Endodermal cell (in vitro differentiated cells): ENCODE results near the gene SYCP2L. TPM values are rescaled to one million over a fixed set of nuclear protein-coding genes. Genes with fewer than 3 reads are reported as not detected.
"Not testable (repeated sequence)": the region's sequence is repeated elsewhere in the genome, so short reads cannot be mapped to it uniquely, and the experiment has no call there.

Source experiments
- DNase-seq: peaks from one replicate; pipeline ENCODE4 v3.0.0-alpha.2; 2017
- H3K27ac ChIP-seq: 2 replicates; pipeline ENCODE4 v1.5.1; 2013; ENCODE audit warnings: mild to moderate bottlenecking, low read depth, low read length, moderate library complexity
- H3K27me3 ChIP-seq: 2 replicates; pipeline ENCODE4 v1.6.1; 2013; ENCODE audit warnings: mild to moderate bottlenecking, low read length, moderate library complexity; ENCODE audit not compliant: insufficient read depth, control insufficient read depth, poor library complexity, severe bottlenecking
- H3K36me3 ChIP-seq: 2 replicates; pipeline ENCODE4 v1.7.0; 2013; ENCODE audit warnings: mild to moderate bottlenecking, low read length, moderate library complexity; ENCODE audit not compliant: control insufficient read depth, insufficient read depth
- H3K4me1 ChIP-seq: one replicate; pipeline ENCODE4 v1.7.0; 2013; ENCODE audit warnings: low read length; ENCODE audit not compliant: control insufficient read depth, insufficient read depth
- H3K4me3 ChIP-seq: 2 replicates; pipeline ENCODE4 v1.5.1; 2013; ENCODE audit warnings: mild to moderate bottlenecking, low read length, moderate library complexity
- H3K9ac ChIP-seq: 2 replicates; pipeline ENCODE4 v1.6.1; 2013; ENCODE audit warnings: mild to moderate bottlenecking, low read length, moderate library complexity; ENCODE audit not compliant: poor library complexity, severe bottlenecking; ENCODE audit errors: extremely low read depth
- H3K9me3 ChIP-seq: 2 replicates; pipeline ENCODE4 v1.6.1; 2013; ENCODE audit warnings: mild to moderate bottlenecking, low read length, moderate library complexity; ENCODE audit not compliant: control insufficient read depth
- H3K27ac Mint-ChIP-seq: 2 replicates; pipeline ENCODE4 v1.8.0; 2020; ENCODE audit warnings: mixed read lengths
- H3K27me3 Mint-ChIP-seq: 2 replicates; pipeline ENCODE4 v1.8.0; 2021; ENCODE audit warnings: mild to moderate bottlenecking, mixed read lengths; ENCODE audit not compliant: insufficient read depth
- H3K36me3 Mint-ChIP-seq: 2 replicates; pipeline ENCODE4 v1.8.0; 2020; ENCODE audit warnings: low read depth, mixed read lengths
- H3K4me1 Mint-ChIP-seq: 2 replicates; pipeline ENCODE4 v1.8.0; 2020; ENCODE audit warnings: mixed read lengths
- H3K4me3 Mint-ChIP-seq: 2 replicates; pipeline ENCODE4 v1.8.0; 2020; ENCODE audit warnings: mild to moderate bottlenecking, moderate library complexity, mixed read lengths
- H3K9me3 Mint-ChIP-seq: 2 replicates; pipeline ENCODE4 v1.8.0; 2020; ENCODE audit warnings: mild to moderate bottlenecking, mixed read lengths
- WGBS, 2 experiments: methylation state at CpG; one replicate each; pipeline versions ENCODE4 v1.1.5 to v1.1.7; 2013; ENCODE audit warnings: missing lambda C conversion rate in 2 of 2, mixed read lengths in 1 of 2; ENCODE audit not compliant: insufficient coverage in 1 of 2, insufficient read length in 1 of 2; 5-methylcytosine and 5-hydroxymethylcytosine counted together
- total RNA-seq, 2 donors: library from RNA; stranded (reverse); fragmentation: NEBNext Ultra II Directional in 1 of 2; extraction: Animal tissue kit (Norgen Biotek cat#: 25700) in 1 of 2; gene quantifications; 2 replicates in 1 of 2; 3 replicates in 1 of 2; pipeline ENCODE4 v1.2.1, GENCODE V29; 2021
- TF ChIP-seq, protein P1 (sequence below): fragments of 200-600 bp; sonication (generic); conservative IDR thresholded peaks from 2 replicates; pipeline ENCODE4 v1.5.0; 2021; ENCODE audit warnings: antibody characterized with exemption, mild to moderate bottlenecking

The SYCP2L gene
- total RNA-seq, 2 donors from 2014 or later, result 4.2 to 12.4 TPM

GRCh38 chr6:10882657-10883171 is 4.1 kb upstream of the SYCP2L start:
- peaks cover 86% of the 10 kb centered on the region for H3K27me3 Mint-ChIP-seq
- Histone ChIP-seq H3K27me3 (peaks cover 84% of the 10 kb centered on the region), H3K27ac (no peak overlapping the region), H3K4me1 (no peaks in the 10 kb centered on the region), H3K9me3 (no peaks in the 10 kb centered on the region), H3K36me3 (no peaks in the 10 kb centered on the region), H3K4me3 (peak overlapping the region; percentile 60), H3K9ac (no peak overlapping the region)
- H3K4me3 Mint-ChIP-seq, result peak overlapping the region; percentile 56
- peak; percentile 79 for DNase-seq
- H3K9me3 Mint-ChIP-seq, result no peaks in the 10 kb centered on the region
- TF ChIP-seq, protein P1, sequence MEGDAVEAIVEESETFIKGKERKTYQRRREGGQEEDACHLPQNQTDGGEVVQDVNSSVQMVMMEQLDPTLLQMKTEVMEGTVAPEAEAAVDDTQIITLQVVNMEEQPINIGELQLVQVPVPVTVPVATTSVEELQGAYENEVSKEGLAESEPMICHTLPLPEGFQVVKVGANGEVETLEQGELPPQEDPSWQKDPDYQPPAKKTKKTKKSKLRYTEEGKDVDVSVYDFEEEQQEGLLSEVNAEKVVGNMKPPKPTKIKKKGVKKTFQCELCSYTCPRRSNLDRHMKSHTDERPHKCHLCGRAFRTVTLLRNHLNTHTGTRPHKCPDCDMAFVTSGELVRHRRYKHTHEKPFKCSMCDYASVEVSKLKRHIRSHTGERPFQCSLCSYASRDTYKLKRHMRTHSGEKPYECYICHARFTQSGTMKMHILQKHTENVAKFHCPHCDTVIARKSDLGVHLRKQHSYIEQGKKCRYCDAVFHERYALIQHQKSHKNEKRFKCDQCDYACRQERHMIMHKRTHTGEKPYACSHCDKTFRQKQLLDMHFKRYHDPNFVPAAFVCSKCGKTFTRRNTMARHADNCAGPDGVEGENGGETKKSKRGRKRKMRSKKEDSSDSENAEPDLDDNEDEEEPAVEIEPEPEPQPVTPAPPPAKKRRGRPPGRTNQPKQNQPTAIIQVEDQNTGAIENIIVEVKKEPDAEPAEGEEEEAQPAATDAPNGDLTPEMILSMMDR, result no peak
- H3K4me1 Mint-ChIP-seq, result peaks cover 7% of the 10 kb centered on the region
- H3K27ac Mint-ChIP-seq, result no peak overlapping the region
- 5 to 9% methylated on average over 14 to 25 of the region's 28 CpGs for WGBS, 2 experiments
- H3K36me3 Mint-ChIP-seq, result no peaks in the 10 kb centered on the region

GRCh38 chr6:10883312-10884244 is 3.3 kb upstream of the SYCP2L start:
- TF ChIP-seq, protein P1, result no peak
- 14 to 29% methylated on average over 25 to 48 of the region's 51 CpGs for WGBS, 2 experiments
- H3K9ac ChIP-seq, result no peak overlapping the region
- DNase-seq, result peak; percentile 57
- no peaks in the 10 kb centered on the region for H3K36me3 Mint-ChIP-seq
- no peak overlapping the region for H3K27ac ChIP-seq
- H3K9me3 Mint-ChIP-seq, result no peaks in the 10 kb centered on the region
- no peaks in the 10 kb centered on the region for H3K36me3 ChIP-seq
- H3K27ac Mint-ChIP-seq, result no peak overlapping the region
- H3K9me3 ChIP-seq, result no peaks in the 10 kb centered on the region
- H3K27me3 ChIP-seq, result peaks cover 77% of the 10 kb centered on the region
- no peak overlapping the region for H3K4me3 ChIP-seq
- peak overlapping the region; percentile 56 for H3K4me3 Mint-ChIP-seq
- H3K4me1 Mint-ChIP-seq, result peaks cover 8% of the 10 kb centered on the region
- peaks cover 80% of the 10 kb centered on the region for H3K27me3 Mint-ChIP-seq
- H3K4me1 ChIP-seq, result no peaks in the 10 kb centered on the region

DNA sequence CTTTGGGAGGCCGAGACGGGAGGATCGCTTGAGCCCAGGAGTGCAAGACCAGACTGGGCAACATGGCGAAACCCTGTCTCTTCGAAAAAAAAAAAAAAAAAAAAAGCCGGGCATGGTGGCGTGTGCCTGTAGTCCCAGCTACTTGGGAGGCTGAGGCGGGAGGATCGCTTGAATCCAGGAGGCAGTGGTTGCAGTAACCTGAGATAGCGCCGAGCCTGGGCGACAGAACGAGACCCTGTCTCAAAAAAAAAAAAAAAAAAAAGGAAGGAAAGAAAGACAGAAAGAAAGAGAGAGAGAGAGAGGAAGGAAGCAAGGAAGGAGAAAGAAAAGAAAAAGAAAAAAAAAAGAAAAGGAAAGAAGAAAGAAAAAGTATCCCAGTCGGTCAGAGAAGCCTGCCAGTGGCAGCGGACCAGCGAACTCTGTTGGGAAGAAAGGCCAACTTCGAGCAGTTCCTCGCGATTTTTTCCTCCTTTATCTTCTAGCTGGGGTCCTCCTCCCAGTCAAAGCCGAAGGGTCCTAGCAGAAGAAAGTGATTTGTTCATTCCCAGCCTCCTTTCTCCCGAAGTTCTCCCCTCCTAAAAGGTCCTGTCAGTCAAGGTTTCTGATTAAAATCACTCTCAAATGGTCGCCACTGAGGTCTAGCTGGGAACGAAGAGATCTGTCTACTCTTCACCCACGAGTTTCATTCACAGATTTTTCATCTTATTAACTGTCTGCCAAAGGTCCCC is 2.4 kb upstream of the SYCP2L start:
- H3K27me3 Mint-ChIP-seq, result peaks cover 74% of the 10 kb centered on the region
- DNase-seq, result no peak
- Histone ChIP-seq H3K36me3 (no peaks in the 10 kb centered on the region), H3K27ac (no peak overlapping the region), H3K4me3 (no peak overlapping the region), H3K4me1 (no peaks in the 10 kb centered on the region), H3K9ac (no peak overlapping the region), H3K27me3 (peaks cover 69% of the 10 kb centered on the region), H3K9me3 (no peaks in the 10 kb centered on the region)
- TF ChIP-seq, protein P1, result no peak
- 18 to 20% methylated on average over 14 to 24 of the region's 24 CpGs for WGBS, 2 experiments
- no peaks in the 10 kb centered on the region for H3K36me3 Mint-ChIP-seq
- peaks cover 8% of the 10 kb centered on the region for H3K4me1 Mint-ChIP-seq
- H3K9me3 Mint-ChIP-seq, result no peaks in the 10 kb centered on the region
- no peak overlapping the region for H3K4me3 Mint-ChIP-seq
- H3K27ac Mint-ChIP-seq, result no peak overlapping the region

DNA sequence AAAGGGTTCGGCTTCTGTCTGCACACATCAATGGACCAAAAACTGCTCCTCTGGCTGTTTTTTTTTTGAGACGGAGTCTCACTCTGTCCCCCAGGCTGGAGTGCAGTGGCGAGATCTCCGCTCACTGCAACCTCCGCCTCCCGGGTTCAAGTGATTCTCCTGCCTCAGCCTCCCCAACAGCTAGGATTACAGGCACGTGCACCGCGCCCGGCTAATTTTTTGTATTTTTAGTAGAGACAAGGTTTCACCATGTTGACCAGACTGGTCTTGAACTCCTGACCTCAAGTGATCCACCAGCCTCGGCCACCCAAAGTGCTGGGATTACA is 524 bp upstream of the SYCP2L start:
- H3K36me3 ChIP-seq, H3K9me3 Mint-ChIP-seq, DNase-seq, H3K36me3 Mint-ChIP-seq, H3K4me1 ChIP-seq, H3K27ac ChIP-seq, H3K4me1 Mint-ChIP-seq, H3K9me3 ChIP-seq: not testable (repeated sequence)
- H3K27me3 ChIP-seq, result peaks cover 49% of the 10 kb centered on the region
- H3K9ac ChIP-seq, result peak overlapping the region; percentile 79
- Mint-ChIP-seq H3K27ac (peak overlapping the region; percentile 95), H3K27me3 (peaks cover 62% of the 10 kb centered on the region), H3K4me3 (peak overlapping the region; percentile 75)
- peak overlapping the region; percentile 93 for H3K4me3 ChIP-seq
- 23 to 33% methylated on average over 7 to 11 of the region's 11 CpGs for WGBS, 2 experiments
